Prostate gland (tissue), 2 donors: Measurements from ENCODE around the gene PLA2G2C.

Source experiments
- POLR2A ChIP-seq: fragments of 450-650 bp; IDR thresholded peaks from one replicate; pipeline ENCODE4 v1.6.1; 2016; ENCODE audit warnings: antibody characterized with exemption, mild to moderate bottlenecking
- TF ChIP-seq, protein P1 (sequence below), 4 experiments: fragments of 200-600 bp in 2 of 4; fragments of 450-650 bp in 2 of 4; sonication (generic) in 2 of 4; IDR thresholded peaks; 1 replicate in 3 of 4; 2 replicates in 1 of 4; pipeline ENCODE4 v1.5.1; 2016 to 2019; ENCODE audit warnings: antibody characterized with exemption in 4 of 4, mild to moderate bottlenecking in 2 of 4, moderate library complexity in 2 of 4

DNA sequence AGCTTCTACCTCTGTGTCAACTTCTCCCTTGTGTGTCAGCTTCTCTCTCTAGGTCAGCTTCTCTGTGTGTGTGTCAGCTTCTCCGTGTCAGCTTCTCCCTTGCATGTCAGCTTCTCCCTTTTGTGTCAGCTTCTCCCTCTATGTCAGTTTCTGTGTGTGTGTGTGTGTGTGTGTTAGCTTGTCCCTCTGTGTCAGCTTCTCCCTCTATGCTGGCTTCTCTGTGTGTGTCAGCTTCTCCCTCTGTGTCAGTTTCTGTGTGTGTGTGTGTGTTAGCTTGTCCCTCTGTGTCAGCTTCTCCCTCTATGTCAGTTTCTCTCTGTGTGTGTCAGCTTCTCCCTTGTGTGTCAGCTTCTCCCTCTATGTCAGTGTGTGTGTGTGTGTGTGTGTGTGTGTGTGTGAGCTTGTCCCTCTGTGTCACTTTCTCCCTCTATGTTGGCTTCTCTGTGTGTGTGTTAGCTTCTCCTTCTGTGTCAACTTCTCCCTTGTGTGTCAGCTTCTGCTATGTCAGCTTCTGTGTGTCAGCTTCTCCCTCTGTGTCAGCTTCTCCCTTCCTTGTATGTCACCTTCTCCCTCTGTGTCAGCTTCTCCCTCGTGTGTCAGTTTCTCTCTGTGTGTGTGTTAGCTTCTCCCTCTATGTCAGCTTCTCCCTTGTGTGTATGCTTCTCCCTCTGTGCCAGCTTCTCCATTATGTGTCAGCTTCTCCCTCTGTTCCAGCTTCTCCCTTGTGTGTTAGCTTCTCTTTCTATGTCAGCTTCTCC, 6.8 kb downstream of the PLA2G2C start:
- TF ChIP-seq, protein P1, sequence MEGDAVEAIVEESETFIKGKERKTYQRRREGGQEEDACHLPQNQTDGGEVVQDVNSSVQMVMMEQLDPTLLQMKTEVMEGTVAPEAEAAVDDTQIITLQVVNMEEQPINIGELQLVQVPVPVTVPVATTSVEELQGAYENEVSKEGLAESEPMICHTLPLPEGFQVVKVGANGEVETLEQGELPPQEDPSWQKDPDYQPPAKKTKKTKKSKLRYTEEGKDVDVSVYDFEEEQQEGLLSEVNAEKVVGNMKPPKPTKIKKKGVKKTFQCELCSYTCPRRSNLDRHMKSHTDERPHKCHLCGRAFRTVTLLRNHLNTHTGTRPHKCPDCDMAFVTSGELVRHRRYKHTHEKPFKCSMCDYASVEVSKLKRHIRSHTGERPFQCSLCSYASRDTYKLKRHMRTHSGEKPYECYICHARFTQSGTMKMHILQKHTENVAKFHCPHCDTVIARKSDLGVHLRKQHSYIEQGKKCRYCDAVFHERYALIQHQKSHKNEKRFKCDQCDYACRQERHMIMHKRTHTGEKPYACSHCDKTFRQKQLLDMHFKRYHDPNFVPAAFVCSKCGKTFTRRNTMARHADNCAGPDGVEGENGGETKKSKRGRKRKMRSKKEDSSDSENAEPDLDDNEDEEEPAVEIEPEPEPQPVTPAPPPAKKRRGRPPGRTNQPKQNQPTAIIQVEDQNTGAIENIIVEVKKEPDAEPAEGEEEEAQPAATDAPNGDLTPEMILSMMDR (IDR thresholded peaks at IDR 0.05): no peak
- no peak for TF ChIP-seq POLR2A
